ENCODE results near the gene SYT2. TPM values are rescaled to one million over a fixed set of nuclear protein-coding genes. Genes with fewer than 3 reads are reported as not detected.
"Not testable (repeated sequence)": the region's sequence is repeated elsewhere in the genome, so short reads cannot be mapped to it uniquely, and the experiment has no call there.

SYT2 gene
- total RNA-seq, 4 donors from 2014 or later: under 0.01 to 0.38 TPM; not detected in 2

DNA sequence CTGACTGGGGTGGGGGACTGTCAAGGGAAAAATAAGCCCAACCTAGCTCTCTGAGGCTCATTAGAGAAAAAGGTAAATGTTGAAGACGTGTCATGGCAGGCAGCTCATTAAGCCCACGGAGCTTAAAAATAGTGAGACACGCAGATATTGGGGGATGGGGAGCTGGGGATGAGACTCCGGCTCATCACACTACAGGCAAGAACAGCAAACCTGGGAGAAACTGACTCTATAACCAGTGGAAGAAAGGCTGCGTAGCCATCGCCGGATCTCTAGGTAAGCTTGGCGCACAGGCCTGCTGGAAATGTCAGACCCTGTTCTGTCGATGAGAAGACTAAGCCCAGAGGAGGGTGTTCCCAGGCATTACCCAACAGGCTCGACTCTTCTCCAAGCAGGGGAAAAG lies 78.0 kb downstream of the SYT2 start:
- no peak overlapping the region for H3K4me3 ChIP-seq (replicated peaks in 1 of 3)
- TF ChIP-seq, protein P1, sequence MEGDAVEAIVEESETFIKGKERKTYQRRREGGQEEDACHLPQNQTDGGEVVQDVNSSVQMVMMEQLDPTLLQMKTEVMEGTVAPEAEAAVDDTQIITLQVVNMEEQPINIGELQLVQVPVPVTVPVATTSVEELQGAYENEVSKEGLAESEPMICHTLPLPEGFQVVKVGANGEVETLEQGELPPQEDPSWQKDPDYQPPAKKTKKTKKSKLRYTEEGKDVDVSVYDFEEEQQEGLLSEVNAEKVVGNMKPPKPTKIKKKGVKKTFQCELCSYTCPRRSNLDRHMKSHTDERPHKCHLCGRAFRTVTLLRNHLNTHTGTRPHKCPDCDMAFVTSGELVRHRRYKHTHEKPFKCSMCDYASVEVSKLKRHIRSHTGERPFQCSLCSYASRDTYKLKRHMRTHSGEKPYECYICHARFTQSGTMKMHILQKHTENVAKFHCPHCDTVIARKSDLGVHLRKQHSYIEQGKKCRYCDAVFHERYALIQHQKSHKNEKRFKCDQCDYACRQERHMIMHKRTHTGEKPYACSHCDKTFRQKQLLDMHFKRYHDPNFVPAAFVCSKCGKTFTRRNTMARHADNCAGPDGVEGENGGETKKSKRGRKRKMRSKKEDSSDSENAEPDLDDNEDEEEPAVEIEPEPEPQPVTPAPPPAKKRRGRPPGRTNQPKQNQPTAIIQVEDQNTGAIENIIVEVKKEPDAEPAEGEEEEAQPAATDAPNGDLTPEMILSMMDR (IDR thresholded peaks at IDR 0.05): no peak
- TF ChIP-seq POLR2A (IDR thresholded peaks at IDR 0.05): no peak
- DNase-seq: no peak
- intact Hi-C loops (cut with DNase I): no loop called here
- no peak overlapping the region for H3K27ac ChIP-seq
- H3K4me1 ChIP-seq: no peaks in the 10 kb centered on the region
- H3K9me3 ChIP-seq: no peaks in the 10 kb centered on the region
- 81 to 87% methylated on average over 10 of the region's 10 CpGs for WGBS, 2 donors
- H3K27me3 ChIP-seq: no peaks in the 10 kb centered on the region
- H3K36me3 ChIP-seq: no peaks in the 10 kb centered on the region

DNA sequence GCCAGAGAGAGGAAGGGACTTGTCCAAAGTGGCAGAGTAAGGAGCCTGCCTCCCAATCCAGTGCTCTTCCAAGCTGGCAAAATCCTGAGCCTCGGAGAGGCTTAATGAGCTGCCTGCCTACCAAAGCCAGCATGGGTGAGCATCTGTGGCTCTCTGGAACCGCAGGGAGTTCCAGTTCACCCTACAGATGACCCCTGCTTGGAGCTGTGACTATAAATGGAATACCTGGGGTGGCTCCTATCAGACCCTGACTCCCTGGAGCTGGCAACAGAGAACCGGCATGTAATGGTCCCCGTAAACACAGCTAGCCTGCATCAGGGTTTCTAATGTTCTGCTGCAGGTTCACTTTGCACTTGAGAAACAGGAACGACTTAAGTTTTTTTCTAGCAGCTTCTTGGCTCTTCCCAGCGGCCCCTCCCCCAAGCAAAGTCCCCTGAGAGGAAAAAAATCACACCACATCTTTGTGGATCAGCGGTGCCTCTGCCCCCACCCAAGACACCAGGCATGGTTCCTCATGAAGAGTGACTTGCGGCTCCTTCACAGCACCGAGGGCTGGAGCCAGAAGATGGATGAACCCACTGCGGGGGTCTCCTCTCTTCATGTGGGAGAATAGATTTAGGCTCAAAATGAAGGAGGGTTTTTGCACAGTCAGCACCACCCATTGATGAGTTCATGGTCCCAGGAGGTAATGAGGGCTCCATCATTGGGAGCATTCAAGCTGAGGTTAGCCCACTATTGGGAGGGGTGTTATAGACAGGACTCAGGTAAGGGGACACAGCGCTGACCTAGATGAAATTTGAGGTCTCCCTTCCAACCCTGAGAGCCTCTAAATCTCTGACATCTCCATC lies 79.0 kb downstream of the SYT2 start:
- 63 to 67% methylated on average over 10 to 11 of the region's 11 CpGs for WGBS, 2 donors
- no peaks in the 10 kb centered on the region for H3K36me3 ChIP-seq
- no peak for DNase-seq

GRCh38 chr1:202630541-202630940 lies 79.7 kb downstream of the SYT2 start:
- Histone ChIP-seq H3K9me3 (no peaks in the 10 kb centered on the region), H3K36me3 (no peaks in the 10 kb centered on the region), H3K27ac (no peak overlapping the region), H3K27me3 (no peaks in the 10 kb centered on the region), H3K4me1 (no peaks in the 10 kb centered on the region), H3K4me3 (replicated peaks in 1 of 3) (no peak overlapping the region)
- TF ChIP-seq, protein P1 (IDR thresholded peaks at IDR 0.05): no peak
- TF ChIP-seq POLR2A (IDR thresholded peaks at IDR 0.05): no peak
- intact Hi-C loops (cut with DNase I): no loop called here
- 75 to 92% methylated on average over 4 to 6 of the region's 6 CpGs for WGBS, 2 donors
- DNase-seq: no peak

More for the DNA sequence above, 79.0 kb downstream of the SYT2 start:
- intact Hi-C loops (cut with DNase I): no loop called here
- Histone ChIP-seq H3K27me3 (no peaks in the 10 kb centered on the region), H3K27ac (no peak overlapping the region), H3K4me1 (no peaks in the 10 kb centered on the region), H3K4me3 (replicated peaks in 1 of 3) (no peak overlapping the region), H3K9me3 (no peaks in the 10 kb centered on the region)
- no peak for TF ChIP-seq POLR2A (IDR thresholded peaks at IDR 0.05)
- TF ChIP-seq, protein P1 (IDR thresholded peaks at IDR 0.05): no peak

- H3K27ac ChIP-seq; intact Hi-C loops (cut with DNase I): not testable (repeated sequence)
Observed at GRCh38 chr1:202630096-202630495, 80.2 kb downstream of the SYT2 start.

GRCh38 chr1:202629257-202629811 lies 80.9 kb downstream of the SYT2 start:
- H3K9me3 ChIP-seq; H3K4me1 ChIP-seq; H3K36me3 ChIP-seq; intact Hi-C loops (cut with DNase I); DNase-seq; H3K27ac ChIP-seq; H3K4me3 ChIP-seq (replicated peaks in 1 of 3); H3K27me3 ChIP-seq: not testable (repeated sequence)
- WGBS, 2 donors: 67 to 94% methylated on average over 2 of the region's 2 CpGs

More at GRCh38 chr1:202630096-202630495, 80.2 kb downstream of the SYT2 start:
- H3K36me3 ChIP-seq; H3K9me3 ChIP-seq; H3K4me3 ChIP-seq (replicated peaks in 1 of 3); H3K27me3 ChIP-seq; DNase-seq; H3K4me1 ChIP-seq: not testable (repeated sequence)
- 82 to 89% methylated on average over 5 to 6 of the region's 6 CpGs for WGBS, 2 donors

GRCh38 chr1:202628646-202629215 lies 81.5 kb downstream of the SYT2 start:
- H3K9me3 ChIP-seq: no peaks in the 10 kb centered on the region
- intact Hi-C loops (cut with DNase I): no loop called here
- no peak for DNase-seq

More at GRCh38 chr1:202628646-202629215, 81.5 kb downstream of the SYT2 start:
- Histone ChIP-seq H3K27ac (no peak overlapping the region), H3K36me3 (no peaks in the 10 kb centered on the region), H3K4me3 (replicated peaks in 1 of 3) (no peak overlapping the region), H3K4me1 (no peaks in the 10 kb centered on the region), H3K27me3 (no peaks in the 10 kb centered on the region)
- no peak for TF ChIP-seq POLR2A (IDR thresholded peaks at IDR 0.05)
- TF ChIP-seq, protein P1 (IDR thresholded peaks at IDR 0.05): no peak
- WGBS, 2 donors: 90 to 95% methylated on average over 6 to 7 of the region's 7 CpGs

Data from thyroid gland (tissue), 4 donors.